Cardiac septum (tissue), 1 donor: ENCODE measurements around the gene KLK8. TPM values are rescaled to one million over a fixed set of nuclear protein-coding genes. Genes with fewer than 3 reads are reported as not detected.
"Not testable (repeated sequence)": the region's sequence is repeated elsewhere in the genome, so short reads cannot be mapped to it uniquely, and the experiment has no call there.

Experiments
- DNase-seq: peaks from one replicate; pipeline ENCODE4 v3.0.0-alpha.2; 2020; ENCODE audit warnings: low spot score
- intact Hi-C: fragments of 100-400 bp; cut with DNase I; formaldehyde crosslinking; loops from one replicate; pipeline ENCODE4 v1.14.0; 2022
- total RNA-seq: library from RNA; stranded (reverse); fragmentation: NEBNext Ultra II Directional; extraction: Animal tissue kit (Norgen Biotek cat#: 25700); gene quantifications from one replicate; pipeline ENCODE4 v1.2.1, GENCODE V29; 2021
- donor health status: DM: no; HTN: no; CAD: no.

Gene KLK8
- total RNA-seq, 1 donor from 2014 or later, result not detected

DNA sequence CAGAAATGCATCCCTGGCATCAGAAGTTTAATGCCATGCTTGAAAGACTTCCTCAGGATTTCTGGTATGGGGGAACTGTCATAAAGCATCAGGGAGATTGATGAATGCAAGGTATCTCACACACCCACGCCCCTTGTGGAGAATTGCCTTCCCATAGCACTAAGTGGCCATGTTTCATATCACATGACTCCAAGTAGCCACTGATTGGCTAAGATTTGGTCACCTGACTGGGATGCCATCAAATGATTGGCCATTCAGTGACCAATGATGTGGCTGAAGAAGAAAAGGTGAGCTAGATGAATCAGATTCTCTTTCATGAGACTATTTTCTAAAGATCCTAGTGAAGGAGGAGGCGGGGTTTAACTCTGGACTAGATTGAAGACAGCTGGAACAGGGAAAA, 7.3 kb downstream of the KLK8 start:
- no peak for DNase-seq
- intact Hi-C loops, result no loop called here

- intact Hi-C loops, result no loop called here
- DNase-seq, result no peak
Measured at GRCh38 chr19:50992666-50993035, 8.8 kb downstream of the KLK8 start.

DNA sequence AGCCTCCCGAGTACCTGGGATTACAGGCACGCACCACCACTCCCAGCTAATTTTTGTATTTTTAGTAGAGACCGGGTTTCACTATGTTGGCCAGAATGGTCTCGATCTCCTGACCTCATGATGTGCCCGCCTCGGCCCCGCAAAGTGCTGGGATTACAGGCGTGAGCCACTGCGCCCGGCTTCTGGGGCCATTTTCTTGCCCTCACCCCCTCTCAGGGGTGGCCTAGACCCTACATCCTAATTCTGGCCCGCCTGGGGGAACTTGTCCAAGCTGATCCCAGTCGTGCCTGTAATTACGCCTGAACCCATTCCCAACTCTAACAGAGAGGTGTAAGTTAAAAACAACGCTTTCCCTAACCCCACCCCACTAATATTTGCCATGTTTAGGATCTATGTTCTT, 17.0 kb downstream of the KLK8 start:
- DNase-seq, intact Hi-C loops: not testable (repeated sequence)

DNA sequence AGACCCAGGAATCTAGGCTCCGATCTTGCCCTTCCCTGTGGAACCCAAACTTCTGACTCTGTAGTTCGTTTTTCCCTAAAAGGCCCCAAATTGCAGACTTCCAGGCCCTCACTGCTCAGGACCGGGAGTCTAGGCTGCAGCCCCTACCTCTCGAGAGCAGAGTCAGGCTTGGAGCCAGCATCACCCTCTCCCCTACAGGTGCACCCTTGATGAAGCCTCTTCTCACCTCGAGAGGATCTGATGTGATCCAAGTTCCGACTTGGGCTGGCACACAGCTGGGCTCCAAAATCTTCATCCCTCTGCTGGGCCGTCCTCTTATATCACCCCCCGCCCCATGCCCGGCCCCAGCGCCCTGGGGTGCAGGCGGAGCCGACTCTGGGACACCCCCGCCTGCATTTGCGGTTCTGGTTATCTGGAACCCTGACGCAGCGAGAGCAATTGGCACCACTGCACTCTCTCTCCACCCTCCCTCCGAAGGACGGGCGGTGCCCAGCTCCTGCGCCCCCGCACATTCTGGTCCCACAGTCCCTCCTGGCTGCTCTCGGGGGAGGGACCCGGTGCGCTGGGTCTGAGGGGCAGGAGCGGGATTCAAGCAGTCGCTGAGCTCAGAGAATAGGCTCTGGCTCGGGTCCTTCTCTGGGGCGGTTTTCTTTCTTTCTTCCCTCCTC, 17.6 kb downstream of the KLK8 start, which contains the start of gene KLK7:
KLK7 (minus strand) TSS at position 293 of the 668 bp plus-strand sequence. CDS start 1,518 bp downstream, outside the sequence.
- DNase-seq, result no peak
- intact Hi-C loops, result no loop called here

- DNase-seq, result no peak
- intact Hi-C loops, result no loop called here
Measured at GRCh38 chr19:50982186-50982585, 19.2 kb downstream of the KLK8 start.

- DNase-seq, result no peak
- intact Hi-C loops, result no loop called here
Measured at GRCh38 chr19:50981587-50982146, 19.7 kb downstream of the KLK8 start.

DNA sequence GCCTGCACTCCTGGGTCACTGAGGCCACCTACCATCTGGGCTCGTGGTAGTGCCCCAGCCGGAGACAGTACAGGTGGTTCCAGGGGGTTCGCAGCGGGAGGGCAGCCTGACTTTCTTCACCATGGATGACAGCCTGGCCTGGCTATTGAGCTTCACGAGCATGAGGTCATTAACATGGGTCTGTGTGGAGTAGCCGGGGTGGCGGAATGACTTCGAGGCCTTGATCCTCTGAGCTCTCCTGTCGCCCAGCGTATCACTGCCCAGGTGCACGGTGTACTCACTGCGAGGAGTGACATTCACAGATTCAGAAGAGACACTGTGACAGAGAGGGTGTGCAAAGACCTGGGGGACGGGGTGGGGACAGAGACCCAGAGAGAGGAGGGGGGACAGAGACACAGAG, 21.2 kb downstream of the KLK8 start:
- DNase-seq, result no peak
- intact Hi-C loops, result no loop called here

DNA sequence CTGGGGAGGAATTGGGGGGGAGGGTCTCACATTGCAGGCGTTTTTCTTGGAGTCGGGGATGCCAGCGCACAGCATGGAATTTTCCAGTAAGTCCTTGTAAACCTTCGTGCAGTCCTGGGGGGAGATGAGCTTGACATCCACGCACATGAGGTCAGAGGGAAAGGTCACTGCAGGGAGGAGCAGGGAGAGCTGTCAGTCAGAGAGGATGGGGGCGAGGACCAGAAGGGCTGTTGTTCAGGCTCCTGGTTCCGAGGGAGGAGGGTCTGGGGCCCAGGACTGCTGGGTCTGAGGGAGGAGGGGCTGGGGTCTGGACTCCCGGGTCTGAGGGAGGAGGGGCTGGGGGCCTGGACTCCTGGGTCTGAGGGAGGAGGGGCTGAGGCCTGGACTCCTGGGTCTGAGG, 21.6 kb downstream of the KLK8 start:
- DNase-seq, result no peak
- intact Hi-C loops, result no loop called here

DNA sequence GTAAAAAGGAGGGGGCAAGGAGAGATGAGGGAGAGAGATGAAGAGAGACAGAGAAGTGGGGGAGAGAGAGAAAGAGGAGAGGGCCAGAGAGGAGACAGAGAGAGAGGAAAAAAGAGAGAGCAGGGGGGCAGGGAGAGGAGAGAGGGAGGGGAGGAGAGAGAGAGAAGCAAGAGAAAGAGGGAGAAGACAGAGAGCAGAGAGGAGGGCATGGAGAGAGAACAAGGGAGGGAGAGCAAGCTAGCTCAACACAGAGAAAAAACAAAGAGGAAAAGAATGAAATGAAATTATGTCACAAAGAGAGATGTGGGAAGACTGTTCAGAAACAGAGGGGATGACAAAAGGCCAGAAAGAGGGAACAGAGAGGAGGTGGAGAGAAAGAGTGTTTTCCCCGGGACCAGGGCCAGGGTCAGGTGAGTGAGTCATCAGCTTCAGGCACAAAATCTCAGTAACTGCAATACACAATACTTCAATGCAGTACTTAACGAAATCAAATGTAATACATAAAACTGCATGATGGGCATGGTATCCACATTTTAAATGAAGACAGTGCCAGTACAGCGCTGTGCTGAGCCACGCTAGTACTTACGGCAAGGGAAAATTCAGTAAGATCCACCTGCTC, 22.5 kb downstream of the KLK8 start:
- no peak for DNase-seq
- intact Hi-C loops, result no loop called here

GRCh38 chr19:50977626-50978025, 23.8 kb downstream of the KLK8 start:
- no peak for DNase-seq
- intact Hi-C loops, result no loop called here

- intact Hi-C loops, result no loop called here
- DNase-seq, result no peak
Measured at GRCh38 chr19:50975766-50976165, 25.6 kb downstream of the KLK8 start.

GRCh38 chr19:50974702-50975556, 26.5 kb downstream of the KLK8 start:
- intact Hi-C loops, result no loop called here
- no peak for DNase-seq

DNA sequence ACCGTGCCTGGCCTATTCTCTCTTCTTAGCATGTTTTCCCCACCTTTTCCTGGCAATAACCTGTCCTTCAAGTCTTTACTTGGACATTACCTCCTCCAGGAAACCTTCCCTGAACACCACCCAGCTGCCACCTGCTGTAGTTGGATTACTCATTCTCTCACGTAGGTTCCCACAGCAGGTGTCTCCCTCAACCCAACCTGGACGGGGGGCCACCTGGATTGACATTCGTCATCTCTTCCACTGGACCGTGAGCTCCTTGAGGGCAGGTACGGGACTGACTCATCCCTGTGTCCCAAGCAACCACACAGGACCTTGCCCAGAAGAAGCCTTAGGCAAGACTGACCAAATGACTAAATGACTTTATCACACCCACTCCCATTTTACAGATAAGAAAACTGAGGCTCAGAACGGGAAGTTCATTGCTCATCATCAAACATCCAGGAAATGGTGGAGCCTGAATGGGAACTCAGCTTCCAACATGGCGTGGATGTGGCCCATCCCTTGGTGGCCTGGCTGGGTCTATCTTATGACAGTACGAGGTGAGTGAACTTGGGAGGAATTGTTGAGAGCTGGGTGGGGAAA, 28.5 kb downstream of the KLK8 start:
- intact Hi-C loops, result no loop called here
- no peak for DNase-seq

- DNase-seq, intact Hi-C loops: not testable (repeated sequence)
Measured at GRCh38 chr19:50969810-50970209, 31.6 kb downstream of the KLK8 start.

GRCh38 chr19:50969413-50969760, 32.0 kb downstream of the KLK8 start, which contains the start of gene KLK6:
Gene KLK6, minus strand, starts transcription at chr19:50969591. Its CDS starts 1,487 bp downstream, at chr19:50968104.
- DNase-seq, result no peak
- intact Hi-C loops, result no loop called here

GRCh38 chr19:50968716-50969412, 32.5 kb downstream of the KLK8 start:
- intact Hi-C loops, result no loop called here
- DNase-seq, result no peak

GRCh38 chr19:50967929-50968715, 33.3 kb downstream of the KLK8 start:
- intact Hi-C loops, result no loop called here

GRCh38 chr19:50964266-50964665, 37.1 kb downstream of the KLK8 start:
- intact Hi-C loops, result no loop called here

More at GRCh38 chr19:50967929-50968715, 33.3 kb downstream of the KLK8 start:
- no peak for DNase-seq

GRCh38 chr19:50963381-50963780, 38.0 kb downstream of the KLK8 start:
- DNase-seq, result no peak
- intact Hi-C loops, result no loop called here

More at GRCh38 chr19:50964266-50964665, 37.1 kb downstream of the KLK8 start:
- DNase-seq, result no peak
